Measurements from ENCODE around the gene EHMT1. TPM values are rescaled to one million over a fixed set of nuclear protein-coding genes. Genes with fewer than 3 reads are reported as not detected.

The EHMT1 gene
- total RNA-seq, 4 donors from 2014 or later, result 77.1 to 149 (median 86.6) TPM

- DNase-seq (ENCODE audit: low spot score in 2 of 2), result no peak
- no peak overlapping the region for H3K4me3 ChIP-seq
- no peak overlapping the region for H3K27ac ChIP-seq
- no peak for TF ChIP-seq EP300 (IDR thresholded peaks at IDR 0.05)
- no peak for TF ChIP-seq CTCF (IDR thresholded peaks at IDR 0.05)
- TF ChIP-seq POLR2A (IDR thresholded peaks at IDR 0.05), result no peak
- no peak for TF ChIP-seq POLR2AphosphoS5 (IDR thresholded peaks at IDR 0.05)
- H3K27me3 ChIP-seq, result no peaks in the 10 kb centered on the region
- 90% methylated on average over 17 of the region's 18 CpGs for WGBS
- peaks cover 7% of the 10 kb centered on the region for H3K36me3 ChIP-seq
- no peaks in the 10 kb centered on the region for H3K9me3 ChIP-seq
- H3K4me1 ChIP-seq, result peaks cover 16% of the 10 kb centered on the region
Measured at GRCh38 chr9:137682428-137683105, 63.8 kb downstream of the EHMT1 start.

GRCh38 chr9:137683262-137683864 is 64.6 kb downstream of the EHMT1 start:
- peaks cover 16% of the 10 kb centered on the region for H3K4me1 ChIP-seq
- no peaks in the 10 kb centered on the region for H3K9me3 ChIP-seq
- H3K4me3 ChIP-seq, result no peak overlapping the region
- H3K36me3 ChIP-seq, result peaks cover 7% of the 10 kb centered on the region
- no peak for DNase-seq (ENCODE audit: low spot score in 2 of 2)
- TF ChIP-seq CTCF (IDR thresholded peaks at IDR 0.05), result no peak
- TF ChIP-seq POLR2A (IDR thresholded peaks at IDR 0.05), result no peak
- TF ChIP-seq EP300 (IDR thresholded peaks at IDR 0.05), result no peak
- TF ChIP-seq POLR2AphosphoS5 (IDR thresholded peaks at IDR 0.05), result no peak
- H3K27ac ChIP-seq, result no peak overlapping the region
- WGBS, result 79% methylated on average over 6 of the region's 6 CpGs
- no peaks in the 10 kb centered on the region for H3K27me3 ChIP-seq

- Histone ChIP-seq H3K4me1 (peaks cover 16% of the 10 kb centered on the region), H3K4me3 (no peak overlapping the region), H3K27me3 (no peaks in the 10 kb centered on the region), H3K27ac (no peak overlapping the region), H3K36me3 (no peaks in the 10 kb centered on the region), H3K9me3 (no peaks in the 10 kb centered on the region)
- TF ChIP-seq POLR2A (IDR thresholded peaks at IDR 0.05), result no peak
- no peak for TF ChIP-seq POLR2AphosphoS5 (IDR thresholded peaks at IDR 0.05)
- no peak for TF ChIP-seq EP300 (IDR thresholded peaks at IDR 0.05)
- 84% methylated on average over 5 of the region's 5 CpGs for WGBS
- no peak for DNase-seq (ENCODE audit: low spot score in 2 of 2)
Measured at GRCh38 chr9:137685035-137685740, 66.4 kb downstream of the EHMT1 start.

- H3K9me3 ChIP-seq, result no peaks in the 10 kb centered on the region
- no peak for DNase-seq (ENCODE audit: low spot score in 2 of 2)
- no peak overlapping the region for H3K4me3 ChIP-seq
- TF ChIP-seq POLR2A (IDR thresholded peaks at IDR 0.05) (no peak), CTCF (IDR thresholded peaks at IDR 0.05) (no peak), POLR2AphosphoS5 (IDR thresholded peaks at IDR 0.05) (no peak), EP300 (IDR thresholded peaks at IDR 0.05) (no peak)
- H3K27me3 ChIP-seq, result no peaks in the 10 kb centered on the region
- peaks cover 16% of the 10 kb centered on the region for H3K4me1 ChIP-seq
- WGBS, result 83% methylated on average over 5 of the region's 5 CpGs
- no peak overlapping the region for H3K27ac ChIP-seq
- H3K36me3 ChIP-seq, result no peaks in the 10 kb centered on the region
Measured at GRCh38 chr9:137685741-137686420, 67.1 kb downstream of the EHMT1 start.

- TF ChIP-seq CTCF (IDR thresholded peaks at IDR 0.05) (no peak), POLR2AphosphoS5 (IDR thresholded peaks at IDR 0.05) (no peak), EP300 (IDR thresholded peaks at IDR 0.05) (no peak), POLR2A (IDR thresholded peaks at IDR 0.05) (no peak)
- Histone ChIP-seq H3K36me3 (no peaks in the 10 kb centered on the region), H3K4me1 (peaks cover 28% of the 10 kb centered on the region), H3K27me3 (no peaks in the 10 kb centered on the region), H3K27ac (no peak overlapping the region), H3K4me3 (no peak overlapping the region), H3K9me3 (no peaks in the 10 kb centered on the region)
- 89% methylated on average over 7 of the region's 7 CpGs for WGBS
- DNase-seq (ENCODE audit: low spot score in 2 of 2), result no peak
Measured at GRCh38 chr9:137688261-137688660, 69.5 kb downstream of the EHMT1 start.
